COLO829 (cell line): ENCODE results near the gene MLLT1.

Experiments
- DNase-seq: peaks from one replicate; pipeline ENCODE4 v3.0.0; 2012; ENCODE audit warnings: low spot score

Gene MLLT1

GRCh38 chr19:6209680-6210079 is 70.1 kb downstream of the MLLT1 start:
- no peak for DNase-seq

GRCh38 chr19:6209233-6209632 is 70.5 kb downstream of the MLLT1 start:
- no peak for DNase-seq

- no peak for DNase-seq
These were observed 74.7 kb downstream of the MLLT1 start for GRCh38 chr19:6204866-6205723.

- no peak for DNase-seq
These were observed 75.6 kb downstream of the MLLT1 start for GRCh38 chr19:6204212-6204611.

GRCh38 chr19:6199240-6199994 is 80.4 kb downstream of the MLLT1 start:
- peak; percentile 100 for DNase-seq

GRCh38 chr19:6198896-6199239 is 80.9 kb downstream of the MLLT1 start:
- DNase-seq: no peak

GRCh38 chr19:6196361-6196760 is 83.4 kb downstream of the MLLT1 start:
- no peak for DNase-seq

GRCh38 chr19:6188811-6189210 is 91.0 kb downstream of the MLLT1 start:
- no peak for DNase-seq

GRCh38 chr19:6187374-6187773 is 92.4 kb downstream of the MLLT1 start:
- DNase-seq: no peak

- no peak for DNase-seq
These were observed 93.6 kb downstream of the MLLT1 start for GRCh38 chr19:6185835-6186834.

GRCh38 chr19:6185093-6185834 is 94.5 kb downstream of the MLLT1 start:
- DNase-seq: no peak

GRCh38 chr19:6181119-6181518 is 98.7 kb downstream of the MLLT1 start:
- no peak for DNase-seq

GRCh38 chr19:6173190-6173589 is 106.6 kb downstream of the MLLT1 start:
- no peak for DNase-seq

- no peak for DNase-seq
These were observed 107.5 kb downstream of the MLLT1 start for GRCh38 chr19:6172074-6172863.

- no peak for DNase-seq
These were observed 112.7 kb downstream of the MLLT1 start for GRCh38 chr19:6167115-6167514.

- no peak for DNase-seq
These were observed 114.8 kb downstream of the MLLT1 start for GRCh38 chr19:6164906-6165531.

GRCh38 chr19:6161271-6161850 is 118.4 kb downstream of the MLLT1 start:
- DNase-seq: peak; percentile 71
